NOMO-1 (cell line): Measurements from ENCODE around the gene MEGF11.

Experiments used
- DNase-seq, 2 experiments: peaks; one replicate each; lab custom pipeline; 2025; ENCODE audit not compliant: unreplicated experiment in 2 of 2; lab: John Stamatoyannopoulos, UW

Gene MEGF11

GRCh38 chr15:66222273-66223198, 31.0 kb downstream of the MEGF11 start:
- DNase-seq: no peak

GRCh38 chr15:66221126-66221525, 32.4 kb downstream of the MEGF11 start:
- DNase-seq: no peak

- DNase-seq: no peak
These were observed 32.9 kb downstream of the MEGF11 start for GRCh38 chr15:66220601-66221000.

GRCh38 chr15:66219339-66219738, 34.2 kb downstream of the MEGF11 start:
- no peak for DNase-seq

- no peak for DNase-seq
These were observed 36.7 kb downstream of the MEGF11 start for GRCh38 chr15:66216806-66217205.

- no peak for DNase-seq
These were observed 37.7 kb downstream of the MEGF11 start for GRCh38 chr15:66215811-66216210.

- no peak for DNase-seq
These were observed 39.3 kb downstream of the MEGF11 start for GRCh38 chr15:66214246-66214645.

- no peak for DNase-seq
These were observed 41.0 kb downstream of the MEGF11 start for GRCh38 chr15:66212563-66212921.

- no peak for DNase-seq
These were observed 41.6 kb downstream of the MEGF11 start for GRCh38 chr15:66211670-66212562.

- DNase-seq: no peak
These were observed 42.9 kb downstream of the MEGF11 start for GRCh38 chr15:66210684-66211083.

GRCh38 chr15:66198757-66199156, 54.8 kb downstream of the MEGF11 start:
- DNase-seq: no peak

GRCh38 chr15:66196602-66197001, 56.9 kb downstream of the MEGF11 start:
- no peak for DNase-seq

GRCh38 chr15:66195621-66196230, 57.8 kb downstream of the MEGF11 start:
- no peak for DNase-seq

GRCh38 chr15:66193066-66193465, 60.5 kb downstream of the MEGF11 start:
- no peak for DNase-seq

GRCh38 chr15:66190746-66191145, 62.8 kb downstream of the MEGF11 start:
- no peak for DNase-seq

GRCh38 chr15:66189291-66189690, 64.3 kb downstream of the MEGF11 start:
- no peak for DNase-seq

- no peak for DNase-seq
These were observed 65.1 kb downstream of the MEGF11 start for GRCh38 chr15:66188464-66188863.

GRCh38 chr15:66187271-66187670, 66.3 kb downstream of the MEGF11 start:
- DNase-seq: no peak

GRCh38 chr15:66186049-66186825, 67.3 kb downstream of the MEGF11 start:
- no peak for DNase-seq
